H1 (cell line): ENCODE measurements around the gene SPPL2A.

ENCODE experiments used
- CTCF ChIP-seq, 3 experiments: IDR thresholded peaks; 1 replicate in 2 of 3; 2 replicates in 1 of 3; pipeline versions ENCODE4 v1.5.1 to v1.6.1; 2011; ENCODE audit warnings: low read length in 3 of 3, mild to moderate bottlenecking in 3 of 3, inconsistent platforms in 2 of 3, low read depth in 1 of 3, moderate library complexity in 1 of 3; ENCODE audit not compliant: insufficient read depth in 1 of 3; ENCODE audit errors: control extremely low read depth in 1 of 3
- JUN ChIP-seq: IDR thresholded peaks from 2 replicates; pipeline ENCODE4 v1.6.1; 2011; ENCODE audit warnings: low read depth, mild to moderate bottlenecking, improper control_type of control experiment, low read length

DNA sequence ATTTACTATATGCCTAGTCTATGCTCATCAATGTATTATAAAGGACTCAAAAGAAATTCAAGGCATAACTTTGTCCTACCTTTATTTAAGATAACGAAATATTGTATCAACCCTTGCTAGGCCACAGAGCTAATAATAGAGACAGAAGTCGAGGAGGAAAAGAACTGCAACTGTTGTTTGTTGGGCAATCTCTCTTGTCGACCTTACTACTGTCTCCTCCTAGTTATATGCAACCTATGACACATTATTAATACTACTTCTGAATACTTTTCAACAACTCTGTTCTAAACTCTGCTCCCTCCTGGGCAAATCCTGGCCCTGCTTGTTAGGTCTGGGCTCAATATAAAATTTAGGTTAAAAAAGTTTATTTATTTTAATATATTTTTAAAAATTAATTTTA is 24.6 kb downstream of the SPPL2A start:
- TF ChIP-seq CTCF (IDR thresholded peaks at IDR 0.05; ENCODE audit: control extremely low read depth in 1 of 3, insufficient read depth in 1 of 3, low read depth in 1 of 3, low read length in 3 of 3) (no peak), JUN (no peak)
